ENCODE data around the gene TCHP. TPM values are rescaled to one million over a fixed set of nuclear protein-coding genes. Genes with fewer than 3 reads are reported as not detected.
"Not testable (repeated sequence)": the region's sequence is repeated elsewhere in the genome, so short reads cannot be mapped to it uniquely, and the experiment has no call there.

The TCHP gene
- total RNA-seq, 2 experiments from 2014 or later, result 34.4 to 37.2 TPM

DNA sequence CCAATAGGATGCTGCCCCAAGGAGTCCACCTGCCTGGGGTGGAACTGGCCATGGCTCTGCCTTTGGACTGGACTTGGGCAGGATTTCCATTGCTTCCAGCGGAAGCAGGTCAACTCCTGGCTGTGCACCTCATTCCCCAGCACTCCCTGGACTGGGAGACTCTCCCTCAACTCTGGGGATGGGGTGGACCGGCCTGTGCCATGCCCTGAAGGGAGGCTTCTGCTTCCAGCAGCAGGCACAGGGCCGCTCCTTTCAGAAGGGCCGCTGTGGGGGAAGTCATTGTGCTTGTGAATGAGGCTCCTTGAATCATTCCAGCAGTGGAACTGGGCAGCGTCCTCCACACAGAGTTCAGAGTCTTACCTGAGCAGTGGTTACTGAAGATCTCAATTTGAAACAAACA is 23.0 kb downstream of the TCHP start:
- Mint-ChIP-seq H3K4me3 (no peak overlapping the region), H3K4me1 (peaks cover 4% of the 10 kb centered on the region), H3K9me3 (no peaks in the 10 kb centered on the region), H3K27ac (no peak overlapping the region), H3K27me3 (no peaks in the 10 kb centered on the region), H3K36me3 (peaks cover 8% of the 10 kb centered on the region)
- DNase-seq (no peak), ATAC-seq (ENCODE audit: low read depth) (no peak)
- POLR2A ChIA-PET, result no interaction called here

DNA sequence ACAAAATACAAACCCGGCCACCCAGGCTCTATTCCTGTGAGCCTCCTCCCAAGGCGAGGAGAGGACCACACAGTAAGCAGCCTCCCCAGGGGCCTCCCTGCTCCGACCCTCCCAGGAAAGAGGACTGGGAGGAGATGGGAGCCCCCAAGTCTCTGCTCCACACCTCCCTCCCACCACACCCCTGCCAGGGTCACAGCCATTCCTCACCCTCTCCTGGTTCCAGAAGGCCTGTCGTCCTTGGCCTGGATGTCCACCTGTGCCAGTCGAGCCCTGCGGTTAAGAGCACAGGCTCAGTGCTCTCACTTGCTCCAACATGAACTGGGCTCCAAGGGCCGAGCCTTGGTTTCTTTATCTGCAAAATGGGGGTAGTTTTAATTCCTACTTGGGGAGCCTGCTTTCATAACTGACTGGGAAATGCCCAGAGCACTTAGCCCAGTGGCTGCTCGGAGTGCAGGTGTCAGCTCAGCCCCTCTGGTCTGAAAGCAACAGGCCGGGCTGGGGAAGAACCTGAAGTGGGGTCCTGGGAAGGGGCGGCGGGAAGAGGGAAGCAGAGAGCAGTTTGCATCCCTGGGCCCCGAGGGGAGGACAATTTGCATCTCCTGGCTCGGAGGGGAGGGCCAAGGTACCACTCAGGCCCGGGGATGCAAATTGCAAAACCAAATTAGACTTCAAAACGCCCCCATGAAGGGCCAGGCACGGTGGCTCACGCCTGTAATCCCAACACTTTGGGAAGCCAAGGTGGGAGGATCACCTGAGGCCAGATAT is 23.6 kb downstream of the TCHP start:
- Mint-ChIP-seq H3K36me3 (peaks cover 8% of the 10 kb centered on the region), H3K27me3 (no peaks in the 10 kb centered on the region), H3K9me3 (no peaks in the 10 kb centered on the region)

DNA sequence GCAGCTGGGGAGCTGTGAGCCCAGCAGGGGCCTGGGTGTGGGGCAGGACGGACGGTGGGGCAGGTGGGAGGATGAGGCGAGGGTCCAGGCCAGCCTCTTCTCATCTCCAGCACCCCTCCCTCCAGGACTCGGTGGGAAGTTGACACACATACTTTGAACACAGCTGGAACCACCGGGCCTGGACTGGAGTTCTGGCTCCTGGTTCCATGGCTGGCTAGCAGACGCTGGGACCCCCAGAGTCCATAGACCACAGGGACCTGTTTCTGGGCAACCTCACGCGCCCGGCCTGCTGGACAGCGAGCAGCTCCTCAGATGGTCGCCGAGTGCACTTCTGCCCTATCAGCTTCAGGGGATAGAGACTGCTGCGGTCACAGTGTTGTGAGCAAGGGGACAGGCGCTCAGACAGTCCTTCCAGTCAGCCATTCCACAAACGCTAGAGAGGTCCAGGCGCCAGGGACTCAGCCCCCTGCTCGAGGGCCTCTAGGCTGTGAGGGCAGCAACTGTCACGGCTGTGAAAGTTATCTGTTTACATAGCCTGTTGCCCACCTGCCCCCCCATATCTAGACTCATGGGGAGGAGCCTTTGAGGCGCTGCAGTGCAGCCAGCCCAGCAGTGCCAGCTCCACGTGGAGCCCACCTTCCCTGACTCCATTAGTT is 25.2 kb downstream of the TCHP start:
- no peaks in the 10 kb centered on the region for H3K27me3 Mint-ChIP-seq
- no peaks in the 10 kb centered on the region for H3K9me3 Mint-ChIP-seq
- peaks cover 8% of the 10 kb centered on the region for H3K36me3 Mint-ChIP-seq

More for the DNA sequence above, 23.6 kb downstream of the TCHP start:
- ATAC-seq (ENCODE audit: low read depth) (no peak), DNase-seq (no peak)
- POLR2A ChIA-PET, result no interaction called here
- Mint-ChIP-seq H3K4me1 (peaks cover 4% of the 10 kb centered on the region), H3K4me3 (no peak overlapping the region), H3K27ac (no peak overlapping the region)

DNA sequence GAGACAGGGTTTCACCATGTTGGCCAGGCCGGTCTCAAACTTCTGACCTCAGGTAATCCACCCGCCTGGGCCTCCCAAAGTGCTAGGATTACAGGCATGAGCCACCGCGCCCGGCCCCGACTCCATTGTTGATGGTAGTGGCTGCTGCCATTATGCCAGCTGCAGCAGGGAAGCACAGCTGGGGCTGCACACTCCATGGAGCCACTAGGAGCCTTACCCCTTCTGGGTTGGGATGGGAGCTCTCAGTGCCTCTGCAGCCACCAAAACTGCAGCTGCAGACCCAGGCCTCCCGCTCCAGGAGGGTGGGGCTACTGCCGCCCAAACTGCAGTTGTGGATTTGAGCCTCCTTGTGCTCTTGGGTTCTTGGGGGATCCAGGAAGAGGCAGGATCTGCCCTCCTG is 25.9 kb downstream of the TCHP start:
- POLR2A ChIA-PET, result no interaction called here
- H3K4me3 Mint-ChIP-seq, result no peak overlapping the region
- H3K9me3 Mint-ChIP-seq, result no peaks in the 10 kb centered on the region
- no peaks in the 10 kb centered on the region for H3K27me3 Mint-ChIP-seq
- H3K27ac Mint-ChIP-seq, result no peak overlapping the region
- ATAC-seq (ENCODE audit: low read depth), result no peak
- peaks cover 4% of the 10 kb centered on the region for H3K4me1 Mint-ChIP-seq
- no peak for DNase-seq
- peaks cover 6% of the 10 kb centered on the region for H3K36me3 Mint-ChIP-seq

More for the DNA sequence above, 25.2 kb downstream of the TCHP start:
- Mint-ChIP-seq H3K27ac (no peak overlapping the region), H3K4me3 (no peak overlapping the region), H3K4me1 (peaks cover 4% of the 10 kb centered on the region)
- DNase-seq (no peak), ATAC-seq (ENCODE audit: low read depth) (no peak)
- POLR2A ChIA-PET, result interaction anchor here (0.6 kb wide), 1 partner anchor 73 kb away, joined by 3 read pairs; no protein-coding TSS in a partner anchor

DNA sequence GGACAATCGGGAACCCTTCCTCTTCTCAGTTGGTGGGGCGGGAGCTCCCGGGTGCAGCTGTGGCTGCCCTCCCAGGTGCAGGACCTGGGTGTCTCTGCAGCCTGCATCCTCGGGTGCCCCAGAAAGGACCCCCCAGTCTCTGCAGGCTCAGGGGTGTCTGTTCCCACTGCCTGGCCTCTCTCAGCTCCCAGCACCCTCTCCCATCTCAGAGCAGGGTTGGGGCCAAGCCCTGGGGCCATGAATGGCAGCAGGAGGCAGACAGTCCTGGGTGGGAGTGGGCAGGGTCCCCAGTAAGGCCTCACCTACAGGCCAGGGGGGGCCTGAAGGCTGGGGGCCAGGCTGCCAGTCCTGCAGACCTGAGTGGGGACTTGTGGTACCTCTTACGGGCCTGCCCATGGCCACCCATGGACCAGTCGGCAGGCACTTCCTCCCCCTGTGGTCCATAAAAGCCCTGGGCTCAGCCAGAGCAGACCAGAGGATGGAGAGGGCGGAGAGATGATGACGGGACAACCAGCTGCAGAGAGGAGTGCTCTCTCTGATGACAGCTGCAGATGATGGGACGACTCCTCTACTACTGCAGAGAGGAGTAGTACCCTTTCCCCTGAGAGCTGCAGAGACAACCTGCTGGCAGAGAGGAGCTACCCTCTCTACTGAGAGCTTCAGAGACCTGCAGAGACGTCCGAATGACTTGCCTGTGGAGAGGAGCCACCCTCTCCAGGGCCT is 26.6 kb downstream of the TCHP start:
- POLR2A ChIA-PET, result interaction anchor here (0.7 kb wide), 1 partner anchor 344 kb away, joined by 6 read pairs; no protein-coding TSS in a partner anchor
- ATAC-seq (ENCODE audit: low read depth), result no peak
- Mint-ChIP-seq H3K27ac (no peak overlapping the region), H3K36me3 (peaks cover 4% of the 10 kb centered on the region), H3K4me1 (peaks cover 4% of the 10 kb centered on the region), H3K27me3 (no peaks in the 10 kb centered on the region), H3K9me3 (no peaks in the 10 kb centered on the region), H3K4me3 (no peak overlapping the region)
- DNase-seq, result no peak

DNA sequence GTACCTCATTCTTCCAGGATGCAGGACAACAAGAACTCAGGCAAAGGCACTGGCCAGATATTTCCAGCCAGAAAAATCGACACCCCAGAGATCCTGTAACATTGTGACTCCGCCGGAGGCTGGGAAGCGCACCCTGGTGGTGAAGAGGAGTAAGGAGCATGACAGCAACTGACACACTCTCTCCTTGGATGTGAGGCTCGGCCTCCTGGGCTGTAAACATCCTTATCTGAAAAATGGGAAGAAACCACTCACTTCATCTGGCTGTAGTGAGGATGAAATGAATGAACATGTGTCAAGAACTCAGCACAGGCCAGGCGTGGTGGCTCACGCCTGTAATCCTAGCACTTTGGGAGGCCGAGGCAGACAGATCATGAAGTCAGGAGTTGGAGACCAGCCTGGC is 27.5 kb downstream of the TCHP start:
- Mint-ChIP-seq H3K27me3 (no peaks in the 10 kb centered on the region), H3K4me3 (no peak overlapping the region), H3K9me3 (no peaks in the 10 kb centered on the region), H3K27ac (peak overlapping the region; percentile 54), H3K36me3 (peaks cover 9% of the 10 kb centered on the region), H3K4me1 (peaks cover 4% of the 10 kb centered on the region)
- POLR2A ChIA-PET, result interaction anchor here (0.7 kb wide), 1 partner anchor 343 kb away, joined by 6 read pairs; no protein-coding TSS in a partner anchor
- ATAC-seq (ENCODE audit: low read depth) (peak; percentile 65), DNase-seq (no peak)

DNA sequence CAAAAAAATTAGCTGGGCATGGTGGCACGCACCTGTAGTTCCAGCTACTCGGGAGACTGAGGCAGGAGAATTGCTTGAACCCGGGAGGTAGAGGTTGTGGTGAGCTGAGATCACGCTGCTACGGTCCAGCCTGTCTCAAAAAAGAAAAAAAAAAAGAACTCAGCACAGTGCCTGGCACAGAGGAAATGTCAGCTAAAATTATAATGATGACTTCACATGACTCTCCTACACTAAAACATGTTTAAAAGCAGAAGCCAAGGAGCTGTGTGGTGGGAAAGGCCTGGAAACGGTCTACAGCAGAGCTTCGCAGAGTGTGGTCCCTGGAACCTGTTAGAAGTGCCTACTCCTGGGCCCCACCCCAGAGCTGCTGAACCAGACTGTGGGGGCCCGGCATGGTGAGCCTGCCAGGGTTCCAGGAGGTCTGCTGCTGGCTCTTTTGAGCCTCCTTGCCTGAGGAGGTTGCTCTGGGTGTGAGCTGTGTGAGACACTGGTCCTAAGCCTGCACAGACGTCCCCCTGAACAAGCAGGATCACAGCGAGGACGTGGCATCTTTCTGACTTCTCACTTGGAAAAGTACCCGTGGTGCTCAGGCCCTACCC is 28.1 kb downstream of the TCHP start:
- peaks cover 9% of the 10 kb centered on the region for H3K36me3 Mint-ChIP-seq
- H3K4me3 Mint-ChIP-seq, result no peak overlapping the region
- H3K4me1 Mint-ChIP-seq, result peaks cover 4% of the 10 kb centered on the region
- no peaks in the 10 kb centered on the region for H3K9me3 Mint-ChIP-seq
- H3K27ac Mint-ChIP-seq, result no peak overlapping the region
- no peak for DNase-seq
- POLR2A ChIA-PET, result no interaction called here
- no peaks in the 10 kb centered on the region for H3K27me3 Mint-ChIP-seq
- ATAC-seq (ENCODE audit: low read depth), result no peak

DNA sequence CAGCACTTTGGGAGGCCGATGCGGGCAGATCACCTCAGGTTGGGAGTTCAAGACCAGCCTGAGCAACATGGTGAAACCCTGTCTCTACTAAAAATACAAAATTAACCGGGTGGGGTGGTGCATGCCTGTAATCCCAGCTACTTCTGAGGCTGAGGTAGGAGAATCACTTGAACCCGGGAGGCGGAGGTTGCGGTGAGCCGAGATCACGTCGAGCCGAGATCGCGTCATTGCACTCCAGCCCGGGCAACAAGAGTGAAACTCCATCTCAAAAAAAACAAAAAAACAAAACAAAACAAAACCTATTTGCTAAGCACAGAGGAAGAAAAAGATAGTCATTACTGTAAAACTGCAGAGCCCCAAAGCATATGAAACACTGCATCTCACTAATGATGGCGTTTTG is 29.3 kb downstream of the TCHP start:
- not testable (repeated sequence) for DNase-seq; H3K9me3 Mint-ChIP-seq; H3K27me3 Mint-ChIP-seq; H3K36me3 Mint-ChIP-seq; H3K4me1 Mint-ChIP-seq; ATAC-seq (ENCODE audit: low read depth); H3K4me3 Mint-ChIP-seq; H3K27ac Mint-ChIP-seq
- POLR2A ChIA-PET, result interaction anchor here (0.6 kb wide), 1 partner anchor 517 kb away, joined by 4 read pairs; no protein-coding TSS in a partner anchor

DNA sequence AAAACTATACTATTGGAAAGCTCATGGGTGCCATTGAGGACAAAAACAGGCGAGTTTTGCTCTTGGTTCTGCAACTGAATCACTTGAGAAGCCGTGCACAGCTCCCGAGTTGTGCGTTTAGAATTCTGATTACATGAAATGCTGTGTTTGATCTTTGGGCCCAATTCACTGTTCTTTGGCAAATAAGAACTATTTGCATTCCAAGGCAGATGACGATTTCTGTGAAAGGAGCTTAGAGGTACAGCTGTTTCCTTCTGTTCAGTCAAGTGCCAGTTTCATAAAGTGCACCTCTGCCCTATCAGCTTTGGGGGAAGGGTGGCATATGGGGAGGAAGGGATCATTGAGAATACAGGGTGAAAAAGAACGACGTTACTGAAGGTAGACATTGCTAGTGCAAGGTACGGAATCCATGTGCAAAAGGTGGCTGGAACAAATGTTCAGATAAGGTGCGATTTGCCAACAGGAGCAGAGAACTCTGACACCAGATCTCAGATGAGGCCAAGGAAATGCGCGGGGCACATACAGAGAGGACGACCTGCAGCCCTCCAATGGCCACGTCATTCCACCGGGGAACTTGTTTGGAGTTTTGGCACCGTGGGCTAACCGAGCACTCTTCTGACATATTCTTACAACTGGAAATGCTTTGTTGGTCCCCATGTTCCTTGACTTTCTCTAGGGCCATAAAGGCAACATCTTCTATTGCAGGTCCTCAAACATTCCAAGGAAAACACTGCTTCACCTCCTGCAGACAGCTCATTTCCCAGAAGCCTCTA is 30.1 kb downstream of the TCHP start:
- DNase-seq (no peak), ATAC-seq (ENCODE audit: low read depth) (no peak)
- Mint-ChIP-seq H3K36me3 (peaks cover 9% of the 10 kb centered on the region), H3K27ac (no peak overlapping the region), H3K4me3 (no peak overlapping the region), H3K9me3 (no peaks in the 10 kb centered on the region), H3K27me3 (no peaks in the 10 kb centered on the region), H3K4me1 (peaks cover 4% of the 10 kb centered on the region)
- POLR2A ChIA-PET, result no interaction called here

DNA sequence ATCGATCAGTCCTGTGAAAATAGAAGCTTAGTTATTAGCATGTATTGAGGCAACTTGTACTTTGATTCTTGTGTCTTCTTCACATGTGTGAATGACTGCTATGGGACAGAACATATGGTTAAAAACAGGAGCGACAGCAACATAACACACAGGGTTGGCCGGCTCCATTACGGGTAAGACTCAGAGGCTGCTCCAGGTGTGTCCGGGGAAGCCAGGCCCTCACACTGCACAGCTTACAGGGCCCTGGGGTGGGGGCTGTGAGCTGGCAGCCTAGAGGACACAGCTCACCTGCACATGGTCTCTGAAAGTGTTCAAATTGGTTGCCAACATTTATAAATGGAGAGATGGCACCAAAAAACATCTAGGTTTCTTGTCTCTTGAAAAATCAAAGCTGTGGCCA is 31.1 kb downstream of the TCHP start:
- Mint-ChIP-seq H3K27me3 (no peaks in the 10 kb centered on the region), H3K27ac (no peak overlapping the region), H3K4me3 (no peak overlapping the region), H3K36me3 (peaks cover 17% of the 10 kb centered on the region), H3K9me3 (no peaks in the 10 kb centered on the region), H3K4me1 (peaks cover 4% of the 10 kb centered on the region)
- POLR2A ChIA-PET, result no interaction called here
- no peak for DNase-seq
- ATAC-seq (ENCODE audit: low read depth), result no peak

DNA sequence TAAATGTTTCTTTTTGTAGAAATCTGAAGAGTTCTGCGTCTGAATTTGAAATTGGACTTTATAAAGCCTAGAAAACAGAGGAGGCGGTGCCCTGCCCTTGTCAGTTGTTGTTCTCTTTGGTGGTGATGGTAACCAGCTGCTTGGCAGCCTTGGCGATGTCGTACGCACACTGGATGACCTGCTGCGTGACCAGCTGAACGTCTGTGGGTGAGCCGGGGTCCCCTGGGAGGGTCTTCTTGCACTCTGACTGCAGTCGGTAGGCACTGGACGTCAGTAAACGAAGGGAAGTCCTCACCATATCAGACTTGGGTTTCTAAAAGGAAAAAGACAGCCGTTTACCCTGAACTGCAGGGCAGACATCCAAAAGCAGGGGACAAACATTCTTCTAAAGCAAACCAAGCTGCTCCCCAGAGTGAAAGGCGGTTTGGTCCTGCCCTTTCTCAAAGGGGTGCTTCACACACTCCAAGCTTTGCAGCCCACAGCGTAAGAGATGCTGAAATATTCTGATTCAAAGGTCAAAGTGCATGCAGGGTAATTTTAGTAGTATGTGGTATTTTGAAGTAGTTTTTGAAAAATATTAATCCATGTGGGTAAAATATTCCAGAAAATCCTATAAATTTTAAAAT is 32.9 kb downstream of the TCHP start:
- POLR2A ChIA-PET, result no interaction called here
- Mint-ChIP-seq H3K27me3 (no peaks in the 10 kb centered on the region), H3K4me3 (no peak overlapping the region), H3K27ac (no peak overlapping the region), H3K9me3 (no peaks in the 10 kb centered on the region), H3K36me3 (peaks cover 16% of the 10 kb centered on the region), H3K4me1 (no peaks in the 10 kb centered on the region)
- no peak for DNase-seq
- no peak for ATAC-seq (ENCODE audit: low read depth)

DNA sequence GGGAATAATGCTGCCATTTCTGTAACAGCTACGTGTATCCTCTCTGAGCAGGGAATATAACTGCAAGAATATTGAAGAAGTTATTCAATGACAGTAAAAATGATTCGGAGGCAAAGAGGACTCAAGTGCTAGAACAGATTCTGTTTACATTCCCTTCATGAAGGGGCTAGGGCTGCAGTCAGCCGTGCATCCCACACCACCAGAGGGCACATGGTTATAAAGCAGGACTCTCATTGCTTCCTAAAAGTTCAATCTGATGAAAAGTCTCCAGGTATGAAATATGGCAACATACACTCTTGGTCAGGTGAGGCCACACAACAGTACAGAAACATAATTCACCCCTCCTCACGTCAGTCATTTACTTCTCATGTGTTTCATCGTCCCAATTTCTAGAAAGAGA is 34.0 kb downstream of the TCHP start:
- POLR2A ChIA-PET, result no interaction called here
- peaks cover 16% of the 10 kb centered on the region for H3K36me3 Mint-ChIP-seq
- H3K4me3 Mint-ChIP-seq, result no peak overlapping the region
- ATAC-seq (ENCODE audit: low read depth) (no peak), DNase-seq (no peak)
- no peak overlapping the region for H3K27ac Mint-ChIP-seq
- no peaks in the 10 kb centered on the region for H3K4me1 Mint-ChIP-seq
- H3K27me3 Mint-ChIP-seq, result no peaks in the 10 kb centered on the region
- H3K9me3 Mint-ChIP-seq, result no peaks in the 10 kb centered on the region
